MCF 10A (cell line): ENCODE data around the gene DUSP16. TPM values are rescaled to one million over a fixed set of nuclear protein-coding genes. Genes with fewer than 3 reads are reported as not detected.

ENCODE experiments used
- BruUV-seq: library from RNA; stranded (reverse); fragments of 400-500 nt; replicated peaks from 2 replicates; lab custom pipeline; 2021; lab: Mats Ljungman, UMichigan
- CTCF ChIA-PET: fragments of 300-600 bp; sonication (Branson Sonifier 250); formaldehyde crosslinking; extraction: SDS; loops from one replicate; lab custom pipeline; 2021; ENCODE audit warnings: antibody characterized with exemption, inconsistent platforms; lab: Yijun Ruan, JAX
- POLR2A ChIA-PET: fragments of 300-600, 350-650 bp; sonication (Branson Sonifier 250); formaldehyde crosslinking; extraction: SDS; loops from one replicate; lab custom pipeline; 2020; ENCODE audit warnings: antibody characterized with exemption, inconsistent platforms; lab: Yijun Ruan, JAX
- DNase-seq: peaks from one replicate; pipeline ENCODE4 v3.0.0-alpha.2; 2018; ENCODE audit not compliant: unreplicated experiment
- H3K27ac Mint-ChIP-seq: one replicate; pipeline ENCODE4 v1.8.0; 2022; ENCODE audit warnings: mild to moderate bottlenecking, low read depth, mixed read lengths; ENCODE audit not compliant: unreplicated experiment
- H3K27me3 Mint-ChIP-seq: one replicate; pipeline ENCODE4 v1.8.0; 2022; ENCODE audit warnings: mixed read lengths; ENCODE audit not compliant: insufficient read depth, unreplicated experiment
- H3K36me3 Mint-ChIP-seq: one replicate; pipeline ENCODE4 v1.8.0; 2022; ENCODE audit warnings: mild to moderate bottlenecking, moderate library complexity, mixed read lengths; ENCODE audit not compliant: insufficient read depth, unreplicated experiment
- H3K4me1 Mint-ChIP-seq: one replicate; pipeline ENCODE4 v1.8.0; 2022; ENCODE audit warnings: mixed read lengths; ENCODE audit not compliant: insufficient read depth, unreplicated experiment
- H3K4me3 Mint-ChIP-seq: one replicate; pipeline ENCODE4 v1.8.0; 2022; ENCODE audit warnings: mild to moderate bottlenecking, moderate library complexity, mixed read lengths; ENCODE audit not compliant: unreplicated experiment
- H3K9me3 Mint-ChIP-seq: one replicate; pipeline ENCODE4 v1.8.0; 2022; ENCODE audit warnings: mixed read lengths; ENCODE audit not compliant: unreplicated experiment
- CTCF ChIP-seq: fragments of 200-600 bp; IDR thresholded peaks from one replicate; pipeline ENCODE4 v1.8.0; 2022; ENCODE audit warnings: antibody characterized with exemption, mild to moderate bottlenecking; ENCODE audit not compliant: unreplicated experiment
- intact Hi-C: fragments of 100-400 bp; cut with micrococcal nuclease; formaldehyde crosslinking; loops from 2 replicates; pipeline ENCODE4 v1.14.1; 2022
- total RNA-seq: library from RNA; stranded (reverse); gene quantifications from 2 replicates; pipeline ENCODE4 v1.2.3, GENCODE V29; 2022

The DUSP16 gene
- total RNA-seq, 1 experiment from 2014 or later, result 20.7 TPM

- no peak for DNase-seq
- Mint-ChIP-seq H3K27ac (no peak overlapping the region), H3K4me1 (peaks cover 4% of the 10 kb centered on the region), H3K27me3 (no peaks in the 10 kb centered on the region), H3K4me3 (no peak overlapping the region), H3K36me3 (peaks cover 4% of the 10 kb centered on the region), H3K9me3 (no peaks in the 10 kb centered on the region)
- no TSS peak for BruUV-seq
- ChIA-PET CTCF (interaction anchor here (0.7 kb wide), 1 partner anchor 170 kb away, joined by 3 read pairs; no protein-coding TSS in a partner anchor), POLR2A (interaction anchor here (0.8 to 1.5 kb wide), 4 partner anchors 8 to 22 kb away, joined by 3 to 7 read pairs (median 4); no protein-coding TSS in a partner anchor)
- no peak for TF ChIP-seq CTCF
- intact Hi-C loops, result no loop called here
Observed at GRCh38 chr12:12539028-12539810, 23.4 kb downstream of the DUSP16 start.

- CTCF ChIA-PET, result interaction anchor here (0.6 to 1.0 kb wide), 3 partner anchors 33 to 180 kb away, joined by 3 to 4 read pairs (median 4); no protein-coding TSS in a partner anchor
- intact Hi-C loops, result no loop called here
- no peak for TF ChIP-seq CTCF
- H3K27me3 Mint-ChIP-seq, result no peaks in the 10 kb centered on the region
- no peaks in the 10 kb centered on the region for H3K36me3 Mint-ChIP-seq
- H3K4me3 Mint-ChIP-seq, result no peak overlapping the region
- DNase-seq, result no peak
- H3K9me3 Mint-ChIP-seq, result no peaks in the 10 kb centered on the region
- no peak overlapping the region for H3K27ac Mint-ChIP-seq
- BruUV-seq, result no TSS peak
- peaks cover 2% of the 10 kb centered on the region for H3K4me1 Mint-ChIP-seq
- POLR2A ChIA-PET, result interaction anchor here (1.0 to 1.5 kb wide), 2 partner anchors 9 to 18 kb away, joined by 3 to 7 read pairs; no protein-coding TSS in a partner anchor
Observed at GRCh38 chr12:12538535-12538934, 24.1 kb downstream of the DUSP16 start.

- CTCF ChIA-PET, result interaction anchor here (0.6 to 1.4 kb wide), 3 partner anchors 26 to 679 kb away, joined by 3 to 4 read pairs (median 3); no protein-coding TSS in a partner anchor
- no peak overlapping the region for H3K4me3 Mint-ChIP-seq
- intact Hi-C loops, result no loop called here
Observed at GRCh38 chr12:12537421-12537820, 25.2 kb downstream of the DUSP16 start.

More at GRCh38 chr12:12537421-12537820, 25.2 kb downstream of the DUSP16 start:
- no peaks in the 10 kb centered on the region for H3K27me3 Mint-ChIP-seq
- H3K9me3 Mint-ChIP-seq, result no peaks in the 10 kb centered on the region
- DNase-seq, result no peak
- H3K4me1 Mint-ChIP-seq, result peaks cover 6% of the 10 kb centered on the region
- H3K36me3 Mint-ChIP-seq, result no peaks in the 10 kb centered on the region
- no TSS peak for BruUV-seq
- no peak for TF ChIP-seq CTCF
- POLR2A ChIA-PET, result interaction anchor here (0.5 to 1.5 kb wide), 4 partner anchors 10 to 1816 kb away, joined by 3 to 7 read pairs (median 3); no protein-coding TSS in a partner anchor
- H3K27ac Mint-ChIP-seq, result no peak overlapping the region
